ENCODE results near the gene A1BG. TPM values are rescaled to one million over a fixed set of nuclear protein-coding genes. Genes with fewer than 3 reads are reported as not detected.
A peak's percentile ranks its signal among the peaks of the same experiment; 100 is the strongest.

A1BG gene
- total and polyA plus RNA-seq, 2 of the 13 experiments (the other 11 are each of a cell fraction or from before 2014, with no cell fraction given): 14.7 to 41.4 TPM

- TF ChIP-seq NKX3-1 (CRISPR knock-in tag; IDR thresholded peaks at IDR 0.05): peak; percentile 76; the same call in 1 of the 2 replicates
- no peak for TF ChIP-seq SATB2 (CRISPR knock-in tag; IDR thresholded peaks at IDR 0.05)
- no peak for TF ChIP-seq PLRG1 (conservative IDR thresholded peaks at IDR 0.05)
- 0 out of 2 replicates have a peak, but pooled peaks have one; percentile 47 for TF ChIP-seq PITX1 (CRISPR knock-in tag; IDR thresholded peaks at IDR 0.05)
- peak; percentile 91; the same call in 1 of the 2 replicates for TF ChIP-seq ZNF691 (CRISPR knock-in tag; IDR thresholded peaks at IDR 0.05; ENCODE audit: borderline replicate concordance, low read depth)
- no peak for TF ChIP-seq ZNF670 (CRISPR knock-in tag; IDR thresholded peaks at IDR 0.05; ENCODE audit: borderline replicate concordance)
- TF ChIP-seq ZZZ3 (CRISPR knock-in tag; IDR thresholded peaks at IDR 0.05; ENCODE audit: borderline replicate concordance): peak; percentile 26
- no peak for TF ChIP-seq HMGA1 (CRISPR knock-in tag; conservative IDR thresholded peaks at IDR 0.05)
- TF ChIP-seq ZKSCAN5 (CRISPR knock-in tag; IDR thresholded peaks at IDR 0.05): no peak
- no peak for TF ChIP-seq ZNF10 (CRISPR knock-in tag; IDR thresholded peaks at IDR 0.05; ENCODE audit: borderline replicate concordance, low read depth)
- peak; percentile 67; the same call in 1 of the 2 replicates for TF ChIP-seq ZNF468 (CRISPR knock-in tag; IDR thresholded peaks at IDR 0.05)
- TF ChIP-seq ZNF501 (CRISPR knock-in tag; IDR thresholded peaks at IDR 0.05): peak; percentile 83
- TF ChIP-seq IKZF1 (IDR thresholded peaks at IDR 0.05): no peak
- TF ChIP-seq ZNF709 (CRISPR knock-in tag; IDR thresholded peaks at IDR 0.05): peak; percentile 82; the same call in 1 of the 2 replicates
- no peak for TF ChIP-seq LCORL (IDR thresholded peaks at IDR 0.05)
- no peak for TF ChIP-seq LCORL (CRISPR knock-in tag; IDR thresholded peaks at IDR 0.05)
- TF ChIP-seq ZNF563 (CRISPR knock-in tag; IDR thresholded peaks at IDR 0.05): peak; percentile 82
- peak; percentile 69; the same call in 1 of the 2 replicates for TF ChIP-seq SNAPC4 (CRISPR knock-in tag; IDR thresholded peaks at IDR 0.05)
- TF ChIP-seq ZNF597 (CRISPR knock-in tag; IDR thresholded peaks at IDR 0.05): no peak
- 0 out of 2 replicates have a peak, but pooled peaks have one; percentile 70 for TF ChIP-seq NR0B2 (CRISPR knock-in tag; IDR thresholded peaks at IDR 0.05)
- TF ChIP-seq HNRNPK (IDR thresholded peaks at IDR 0.05; ENCODE audit: low read depth, low read length, poor library complexity, severe bottlenecking): no peak
- peak; percentile 25; the same call in 1 of the 2 replicates for TF ChIP-seq ZFP36L1 (CRISPR knock-in tag; IDR thresholded peaks at IDR 0.05)
These were observed 33.5 kb upstream of the A1BG start, which contains the start of gene RPS5 (continued) for GRCh38 chr19:58386576-58387337.
